Stimulated activated CD8-positive, alpha-beta memory T cell treated with anti-CD3 and anti-CD28 coated beads, Interleukin-15, amount 100 ng/mL, for 4 hours (primary cell): ENCODE results near the gene WDR1.

Experiments used
- DNase-seq, 2 donors: peaks; one replicate each; pipeline ENCODE4 v3.0.0-alpha.2; 2020; ENCODE audit warnings: low read depth in 2 of 2

WDR1 gene

DNA sequence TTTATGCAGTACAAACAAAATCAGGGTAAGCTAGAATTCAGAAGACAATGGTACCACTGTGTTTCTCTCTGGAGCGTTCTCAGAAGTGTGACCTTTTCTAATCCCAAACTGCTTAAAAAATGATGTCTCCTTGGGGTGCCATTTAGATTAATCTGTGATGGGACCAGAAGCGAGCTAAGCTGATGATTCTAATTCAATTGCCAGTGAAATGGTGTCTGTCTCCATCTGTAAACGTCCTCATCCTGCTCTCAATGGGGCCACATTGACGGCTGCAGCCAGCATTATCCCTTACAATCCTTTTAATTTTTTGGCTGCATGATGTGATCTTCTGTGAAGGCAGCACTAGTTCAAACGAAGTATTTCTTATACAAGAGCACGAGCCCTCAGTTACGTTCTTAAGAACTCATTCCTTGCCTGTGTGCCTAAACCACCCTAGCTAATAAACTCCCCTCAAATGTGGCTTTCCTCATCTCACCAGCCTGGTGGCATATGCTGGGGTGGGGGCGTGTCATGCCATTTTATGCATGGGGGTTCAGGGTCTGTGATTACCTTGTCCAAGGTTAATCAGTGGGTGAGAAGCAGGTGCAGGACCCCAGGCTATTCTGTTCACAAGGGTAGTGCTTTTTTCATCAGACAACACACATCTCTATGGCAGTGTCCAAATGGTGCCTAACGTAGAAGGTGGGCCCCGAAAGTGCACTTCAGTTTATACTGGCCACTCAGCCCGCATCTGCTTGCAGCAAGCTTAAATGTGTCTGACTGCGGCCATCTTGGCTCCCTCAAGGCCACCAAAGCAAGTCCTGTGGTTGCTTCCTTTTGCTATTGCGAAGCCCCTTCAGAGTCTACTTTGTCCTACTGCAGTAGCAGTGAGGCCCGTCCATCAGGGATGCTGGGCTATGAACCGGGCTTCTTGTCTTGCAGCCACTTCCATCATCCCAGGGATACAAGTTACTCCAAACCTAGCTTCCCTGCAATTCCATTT, 49.6 kb downstream of the WDR1 start:
- no peak for DNase-seq

- DNase-seq: no peak
These were observed 50.4 kb downstream of the WDR1 start for GRCh38 chr4:10066206-10066605.

DNA sequence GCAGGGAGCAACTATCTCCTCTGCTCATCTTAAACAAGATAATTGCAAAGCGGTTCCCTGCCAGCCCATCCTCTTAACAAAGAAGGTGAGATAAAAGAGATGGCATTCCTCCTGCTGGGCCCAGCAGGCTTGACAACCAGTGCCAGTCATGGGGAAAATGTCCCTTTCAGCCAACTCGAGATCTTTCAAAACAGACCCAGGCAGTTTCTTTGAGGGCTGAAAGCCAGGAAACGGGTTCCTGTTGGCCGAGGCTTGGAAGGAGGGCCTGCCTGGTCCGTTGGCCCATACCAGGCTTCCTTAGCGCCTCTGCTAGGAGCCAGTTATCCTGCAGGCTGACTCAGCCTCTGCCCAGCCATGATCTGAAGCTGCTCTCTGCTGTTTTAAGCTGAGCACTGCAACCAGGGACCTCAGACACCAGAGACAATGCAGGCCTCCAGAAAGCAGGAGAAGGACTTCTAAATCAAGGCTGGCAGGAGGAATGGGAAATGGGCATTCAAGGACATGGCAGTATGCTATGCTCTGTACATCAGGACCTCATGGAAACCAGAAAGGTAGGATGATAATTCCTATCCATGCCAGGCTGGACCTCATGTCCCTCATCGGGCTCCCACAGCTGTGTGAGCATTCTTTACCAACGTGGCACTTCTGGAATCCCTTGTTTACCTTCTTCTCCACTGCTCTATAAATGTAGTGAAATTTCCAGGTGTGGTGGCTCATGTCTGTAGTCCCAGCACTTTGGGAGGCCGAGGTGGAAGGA, 52.9 kb downstream of the WDR1 start:
- DNase-seq: no peak

DNA sequence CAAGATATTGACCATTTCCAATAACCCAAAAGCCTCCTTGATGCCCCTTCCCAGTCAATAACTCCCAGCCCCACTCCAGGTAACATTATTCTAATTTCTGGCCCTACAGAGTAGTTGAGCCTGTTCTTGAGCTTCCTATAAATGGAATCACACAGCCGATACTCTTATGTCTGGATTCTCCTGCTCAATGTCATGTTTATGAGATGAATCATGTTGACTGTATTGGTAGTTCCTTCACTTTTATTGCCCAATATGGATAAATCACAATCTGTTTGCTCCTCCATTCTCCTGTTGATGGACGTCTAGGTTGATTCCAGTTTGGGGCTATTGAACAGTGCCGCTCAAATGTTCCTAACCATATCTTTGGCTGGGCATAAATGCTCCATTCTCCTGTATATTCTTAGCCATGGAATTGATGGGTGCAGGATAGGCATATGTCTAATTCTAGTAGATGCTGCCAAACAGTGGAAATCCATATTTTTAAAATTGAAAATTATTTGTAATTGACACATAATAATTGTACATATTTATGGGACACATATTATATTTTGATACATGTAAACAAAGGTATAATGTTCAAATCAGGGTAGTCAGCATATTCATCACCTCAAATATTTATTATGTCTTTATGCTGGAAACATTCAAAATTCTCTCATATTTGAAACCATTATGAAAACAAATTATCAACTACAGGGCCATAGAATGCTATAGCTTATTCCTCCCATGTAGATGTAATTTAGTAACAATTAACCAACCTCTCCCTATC, 54.8 kb downstream of the WDR1 start:
- DNase-seq: no peak

- DNase-seq: no peak
These were observed 58.2 kb downstream of the WDR1 start for GRCh38 chr4:10058371-10058770.

GRCh38 chr4:10057023-10057395, 59.6 kb downstream of the WDR1 start:
- no peak for DNase-seq

DNA sequence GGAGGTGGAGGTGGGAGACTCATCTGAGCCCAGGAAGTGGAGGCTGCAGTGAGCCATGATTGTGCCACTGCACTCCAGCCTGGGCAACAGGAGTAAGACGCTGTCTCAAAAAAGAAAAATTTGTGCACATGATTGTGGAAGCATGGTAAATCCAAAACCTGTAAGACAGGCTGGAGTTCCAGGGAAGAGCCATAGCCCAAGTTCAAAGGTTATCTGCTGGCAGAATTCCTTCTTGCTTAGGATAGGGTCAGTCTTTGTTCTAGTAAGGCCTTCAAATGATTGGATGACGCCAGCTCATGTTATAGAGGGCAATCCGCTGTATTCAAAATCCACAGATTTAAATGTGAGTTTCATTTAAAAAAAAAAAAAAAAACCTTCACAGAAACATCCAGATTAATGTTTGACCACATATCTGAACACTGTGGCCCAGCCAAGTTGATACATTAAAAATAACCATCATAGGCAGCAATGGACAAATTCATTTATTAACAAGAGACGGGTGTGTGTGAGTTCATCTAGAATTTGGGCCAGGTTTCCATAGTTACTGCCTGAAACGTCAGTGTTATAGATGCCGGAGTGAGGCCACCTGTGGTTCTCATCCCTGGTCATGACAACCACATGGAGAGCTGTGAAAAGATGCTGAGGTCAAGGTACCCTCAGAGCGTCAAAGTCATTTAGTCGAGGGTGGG, 60.1 kb downstream of the WDR1 start:
- no peak for DNase-seq

DNA sequence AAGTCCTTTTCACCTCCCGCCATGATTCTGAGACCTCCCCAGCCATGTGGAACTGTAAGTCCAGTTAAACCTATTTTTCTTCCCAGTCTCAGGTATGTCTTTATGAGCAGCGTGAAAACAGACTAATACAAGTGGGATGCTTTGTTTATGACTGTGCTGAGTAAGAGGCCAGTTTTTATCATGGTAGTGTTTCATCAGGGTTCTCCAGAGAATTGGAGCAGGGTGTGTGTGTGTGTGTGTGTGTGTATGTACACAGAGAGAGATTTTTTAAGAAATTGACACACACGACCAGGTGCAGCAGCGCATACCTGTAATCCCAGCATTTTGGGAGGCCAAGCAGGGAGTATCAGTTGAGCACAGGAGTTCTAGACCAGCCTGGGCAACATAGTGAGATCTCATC, 60.7 kb downstream of the WDR1 start:
- no peak for DNase-seq

- no peak for DNase-seq
These were observed 62.0 kb downstream of the WDR1 start for GRCh38 chr4:10054571-10055041.

DNA sequence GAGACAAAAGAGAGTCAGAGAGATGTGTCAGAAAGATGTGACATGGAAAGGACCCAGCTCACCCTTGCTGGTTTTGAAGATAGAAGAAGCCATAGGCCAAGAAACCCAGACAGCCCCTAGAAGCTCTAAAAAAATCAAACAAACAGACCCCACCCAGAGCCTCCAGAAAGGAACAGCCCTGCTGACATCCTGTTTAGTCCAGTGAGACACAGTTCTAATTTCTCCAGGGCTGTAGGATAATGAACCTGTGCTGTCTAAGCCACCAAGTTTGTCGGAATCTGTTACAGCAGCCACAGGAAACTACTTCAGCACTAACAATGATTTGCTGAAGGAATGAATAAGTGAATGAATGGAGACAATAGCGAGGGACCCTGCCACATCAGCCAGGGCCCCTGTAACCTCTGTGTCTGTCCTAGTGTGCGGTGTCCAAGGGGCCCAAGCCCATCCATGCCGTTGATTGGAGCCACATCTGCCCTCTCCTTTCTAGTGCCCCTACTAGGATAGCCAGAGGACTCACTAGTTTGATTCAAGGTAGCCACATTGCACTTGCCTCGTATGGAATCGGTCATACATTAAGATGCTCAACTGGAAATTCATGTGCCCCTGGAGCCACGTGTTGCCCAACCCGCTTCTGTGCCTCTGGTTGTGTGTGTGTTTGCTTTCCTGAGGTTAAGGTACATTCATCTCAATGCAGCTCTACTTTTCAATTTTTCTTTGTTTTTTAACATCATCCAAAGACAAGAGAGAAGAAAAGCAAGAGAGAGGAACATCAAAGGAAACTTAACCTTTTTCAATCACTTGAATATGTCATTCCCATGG, 62.8 kb downstream of the WDR1 start:
- no peak for DNase-seq

- DNase-seq: no peak
These were observed 65.0 kb downstream of the WDR1 start for GRCh38 chr4:10051517-10052135.

GRCh38 chr4:10050721-10051120, 65.9 kb downstream of the WDR1 start:
- DNase-seq: no peak

- no peak for DNase-seq
These were observed 66.3 kb downstream of the WDR1 start for GRCh38 chr4:10050261-10050661.

DNA sequence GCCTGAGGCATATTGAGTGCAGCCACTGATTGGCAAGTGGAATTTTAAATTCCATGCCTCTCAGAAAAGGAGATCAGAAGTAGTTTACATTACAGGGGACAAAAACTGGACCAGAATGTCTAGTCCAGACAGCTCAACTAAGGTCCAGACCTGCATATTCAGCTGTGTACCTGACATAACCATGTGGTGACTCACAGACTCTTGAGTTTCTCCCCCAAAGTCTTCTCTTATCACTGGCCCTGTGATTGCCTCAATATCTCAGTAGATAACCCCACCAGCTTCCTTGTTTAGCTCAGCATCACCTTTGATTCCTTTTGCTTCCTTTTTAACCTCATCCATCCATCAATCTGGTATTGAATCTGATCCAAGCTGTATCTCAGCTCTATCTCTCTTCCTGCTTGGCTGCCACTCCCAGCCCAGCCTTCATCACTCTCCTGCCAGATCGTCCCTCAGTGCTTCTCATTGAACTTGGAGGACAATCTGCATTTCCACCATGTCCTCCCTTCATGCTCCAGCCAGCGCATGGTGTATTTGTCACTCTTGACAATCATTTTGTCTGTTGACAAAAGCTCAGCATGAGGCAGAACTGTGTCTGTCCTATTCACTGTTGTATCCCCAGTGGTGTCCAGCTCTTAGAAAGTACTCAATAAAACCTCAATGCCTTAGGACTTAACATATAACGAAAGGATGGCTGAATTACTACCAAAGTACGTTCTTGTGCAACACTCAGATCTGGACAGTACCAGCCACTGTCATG, 67.5 kb downstream of the WDR1 start:
- DNase-seq: no peak

DNA sequence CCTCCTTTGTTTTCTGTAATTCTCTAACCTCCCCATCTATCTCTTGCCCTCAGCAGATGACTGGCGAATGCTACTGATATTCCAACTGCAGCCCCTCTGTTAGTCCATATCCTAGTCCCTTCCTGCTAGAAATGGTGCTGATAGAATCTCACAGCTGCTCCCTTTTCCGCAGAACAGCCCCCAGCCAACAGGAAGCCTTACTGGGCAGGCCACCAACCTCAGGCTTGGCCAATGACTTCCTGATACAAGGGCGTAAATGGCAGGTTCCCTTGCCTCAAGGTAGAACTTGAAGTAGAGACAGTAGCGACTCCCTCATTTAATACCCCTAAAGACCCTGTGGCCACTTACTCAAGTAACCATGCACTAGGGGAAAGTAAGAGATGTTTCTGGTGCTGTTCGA, 68.6 kb downstream of the WDR1 start:
- DNase-seq: no peak

DNA sequence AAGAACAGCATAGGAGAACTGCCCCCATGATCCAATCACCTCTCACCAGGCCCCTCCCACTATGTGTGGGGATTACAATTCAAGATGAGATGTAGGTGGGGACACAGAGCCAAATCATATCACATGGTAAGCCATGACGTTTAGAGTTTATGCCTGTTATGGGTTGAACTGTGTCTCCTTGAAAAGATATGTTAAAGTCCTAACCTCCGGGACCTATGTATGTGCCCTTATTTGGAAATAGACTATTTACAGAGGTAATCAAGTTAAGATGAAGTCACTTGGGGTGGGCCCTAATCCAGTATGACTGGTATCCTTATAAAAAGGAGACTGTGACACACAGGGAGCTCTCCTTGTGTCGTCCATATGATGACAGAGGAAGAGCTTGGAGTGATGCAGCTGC, 70.1 kb downstream of the WDR1 start:
- no peak for DNase-seq

GRCh38 chr4:10045481-10045880, 71.1 kb downstream of the WDR1 start:
- no peak for DNase-seq

DNA sequence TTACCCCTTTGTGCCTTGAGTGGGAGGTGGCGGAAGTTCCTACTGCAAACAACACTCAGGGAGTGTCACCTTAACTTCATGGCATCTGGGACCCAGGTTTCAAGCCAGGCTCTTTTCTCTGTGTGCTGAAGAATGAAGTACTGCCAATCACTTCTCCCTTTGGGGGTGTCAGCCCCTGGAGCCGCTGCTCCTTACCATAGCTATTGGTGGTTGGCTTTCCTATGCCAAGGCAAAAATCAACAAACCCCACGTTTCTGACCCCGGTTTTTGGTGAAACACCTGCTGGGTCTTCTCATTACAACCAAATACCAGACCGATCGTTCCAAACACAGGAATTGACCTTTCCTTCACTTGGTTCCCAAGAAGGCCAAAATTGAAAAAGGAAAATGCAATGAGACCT, 75.6 kb downstream of the WDR1 start:
- no peak for DNase-seq
